Prostate gland (tissue), 2 donors: ENCODE results near the gene SLC38A8. TPM values are rescaled to one million over a fixed set of nuclear protein-coding genes. Genes with fewer than 3 reads are reported as not detected.

Source experiments
- DNase-seq: peaks from one replicate; pipeline ENCODE4 v3.0.0-alpha.2; 2019; ENCODE audit warnings: low spot score
- H3K27ac ChIP-seq, 2 donors: fragments of 200-600 bp; sonication (generic); 2 replicates each; pipeline ENCODE4 v1.5.1; 2017 to 2019
- H3K27me3 ChIP-seq: fragments of 200-600 bp; sonication (generic); replicated peaks from 2 replicates; pipeline ENCODE4 v1.5.1; 2019; ENCODE audit not compliant: insufficient read depth
- H3K36me3 ChIP-seq, 2 donors: fragments of 200-600 bp; sonication (generic); 1 replicate in 1 of 2; 2 replicates in 1 of 2; pipeline versions ENCODE4 v1.5.1 to v1.8.1; 2017 to 2019
- H3K4me1 ChIP-seq: fragments of 200-600 bp; sonication (generic); replicated peaks from 2 replicates; pipeline ENCODE4 v1.5.1; 2019
- H3K4me3 ChIP-seq, 2 donors: fragments of 200-600 bp; sonication (generic); 2 replicates each; pipeline ENCODE4 v1.5.1; 2017 to 2019
- H3K9me3 ChIP-seq: fragments of 200-600 bp; sonication (generic); 2 replicates; pipeline ENCODE4 v1.5.1; 2017
- POLR2A ChIP-seq: fragments of 450-650 bp; IDR thresholded peaks from one replicate; pipeline ENCODE4 v1.6.1; 2016; ENCODE audit warnings: antibody characterized with exemption, mild to moderate bottlenecking
- POLR2AphosphoS5 ChIP-seq: sonication (generic); formaldehyde crosslinking; IDR thresholded peaks from one replicate; pipeline ENCODE4 v1.6.1; 2017; ENCODE audit warnings: antibody characterized with exemption
- whole genome bisulfite sequencing: methylation state at CpG from one replicate; pipeline ENCODE4 v1.1.5; 2018; 5-methylcytosine and 5-hydroxymethylcytosine counted together
- intact Hi-C: fragments of 100-400 bp; cut with DNase I; formaldehyde crosslinking; loops from one replicate; pipeline ENCODE4 v1.14.2; 2022
- total RNA-seq, 2 donors: library from RNA; depleted of rRNA; stranded (reverse); fragments of >200 nt; gene quantifications; one replicate each; pipeline ENCODE4 v1.1.0, GENCODE V29; 2016
- TF ChIP-seq, protein P1 (sequence below), 4 experiments: fragments of 200-600 bp in 2 of 4; fragments of 450-650 bp in 2 of 4; sonication (generic) in 2 of 4; IDR thresholded peaks; 1 replicate in 3 of 4; 2 replicates in 1 of 4; pipeline ENCODE4 v1.5.1; 2016 to 2019; ENCODE audit warnings: antibody characterized with exemption in 4 of 4, mild to moderate bottlenecking in 2 of 4, moderate library complexity in 2 of 4

SLC38A8 gene
- total RNA-seq, 2 donors from 2014 or later, result not detected

GRCh38 chr16:84053237-84053636 is 10.6 kb upstream of the SLC38A8 start:
- no peak for DNase-seq
- intact Hi-C loops, result no loop called here
- TF ChIP-seq POLR2AphosphoS5 (no peak), POLR2A (no peak)
- TF ChIP-seq, protein P1, sequence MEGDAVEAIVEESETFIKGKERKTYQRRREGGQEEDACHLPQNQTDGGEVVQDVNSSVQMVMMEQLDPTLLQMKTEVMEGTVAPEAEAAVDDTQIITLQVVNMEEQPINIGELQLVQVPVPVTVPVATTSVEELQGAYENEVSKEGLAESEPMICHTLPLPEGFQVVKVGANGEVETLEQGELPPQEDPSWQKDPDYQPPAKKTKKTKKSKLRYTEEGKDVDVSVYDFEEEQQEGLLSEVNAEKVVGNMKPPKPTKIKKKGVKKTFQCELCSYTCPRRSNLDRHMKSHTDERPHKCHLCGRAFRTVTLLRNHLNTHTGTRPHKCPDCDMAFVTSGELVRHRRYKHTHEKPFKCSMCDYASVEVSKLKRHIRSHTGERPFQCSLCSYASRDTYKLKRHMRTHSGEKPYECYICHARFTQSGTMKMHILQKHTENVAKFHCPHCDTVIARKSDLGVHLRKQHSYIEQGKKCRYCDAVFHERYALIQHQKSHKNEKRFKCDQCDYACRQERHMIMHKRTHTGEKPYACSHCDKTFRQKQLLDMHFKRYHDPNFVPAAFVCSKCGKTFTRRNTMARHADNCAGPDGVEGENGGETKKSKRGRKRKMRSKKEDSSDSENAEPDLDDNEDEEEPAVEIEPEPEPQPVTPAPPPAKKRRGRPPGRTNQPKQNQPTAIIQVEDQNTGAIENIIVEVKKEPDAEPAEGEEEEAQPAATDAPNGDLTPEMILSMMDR (IDR thresholded peaks at IDR 0.05), result no peak
- Histone ChIP-seq H3K4me1 (no peaks in the 10 kb centered on the region), H3K9me3 (no peaks in the 10 kb centered on the region), H3K27me3 (no peaks in the 10 kb centered on the region), H3K27ac (no peak overlapping the region), H3K36me3 (peaks cover 12 to 19% of the 10 kb centered on the region in 2 donors), H3K4me3 (no peak overlapping the region)
- 91% methylated on average over 13 of the region's 13 CpGs for WGBS

DNA sequence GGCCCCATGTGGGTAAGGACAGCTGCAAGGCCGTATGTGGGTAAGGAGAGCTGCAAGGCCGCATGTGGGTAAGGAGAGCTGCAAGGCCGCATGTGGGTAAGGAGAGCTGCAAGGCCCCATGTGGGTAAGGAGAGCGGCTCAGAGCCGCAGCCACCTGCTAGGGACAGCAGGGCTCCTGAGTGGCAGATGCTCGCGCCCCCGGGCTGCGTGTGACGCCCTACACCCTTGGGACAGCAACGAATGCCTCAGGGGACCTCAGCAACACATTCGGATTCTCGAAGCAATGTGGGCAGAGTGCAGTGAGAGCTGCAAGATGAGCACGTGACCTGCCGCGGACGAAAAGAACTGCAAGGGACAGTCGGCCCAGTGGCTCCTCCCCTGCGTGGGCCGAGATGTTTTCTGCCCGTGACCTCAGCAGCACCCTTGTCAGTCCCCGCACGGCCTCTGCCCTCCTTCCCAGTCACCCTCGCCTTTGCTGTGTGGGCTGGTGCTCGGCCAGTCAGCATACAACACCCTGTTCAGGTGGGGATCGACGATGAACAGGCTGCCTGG is 9.6 kb upstream of the SLC38A8 start:
- 90% methylated on average over 27 of the region's 27 CpGs for WGBS

DNA sequence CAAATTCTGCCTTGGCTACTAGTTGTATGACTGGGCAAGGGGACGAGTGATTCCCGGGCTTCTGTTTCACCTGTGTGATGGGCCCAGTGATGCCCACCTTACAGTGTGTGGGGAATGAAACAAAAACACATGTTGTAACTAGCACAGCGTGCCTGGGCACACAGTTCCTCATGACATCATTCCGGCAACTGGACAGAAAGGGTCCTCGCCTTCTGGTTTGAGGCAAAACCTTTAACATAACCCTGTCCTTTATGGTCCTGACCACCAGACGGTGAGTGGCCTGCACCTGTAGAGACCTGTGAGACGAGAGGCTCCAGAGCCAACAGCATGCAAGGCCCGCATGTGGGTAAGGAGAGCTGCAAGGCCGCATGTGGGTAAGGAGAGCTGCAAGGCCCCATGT is 7.7 kb upstream of the SLC38A8 start:
- no peaks in the 10 kb centered on the region for H3K9me3 ChIP-seq
- intact Hi-C loops, result no loop called here
- H3K27me3 ChIP-seq, result no peaks in the 10 kb centered on the region
- WGBS, result 94% methylated on average over 9 of the region's 9 CpGs
- H3K4me1 ChIP-seq, result no peaks in the 10 kb centered on the region
- no peak overlapping the region for H3K27ac ChIP-seq
- no peak overlapping the region for H3K4me3 ChIP-seq
- TF ChIP-seq, protein P1 (IDR thresholded peaks at IDR 0.05), result no peak
- TF ChIP-seq POLR2A (no peak), POLR2AphosphoS5 (no peak)
- H3K36me3 ChIP-seq, result peaks cover 6 to 19% of the 10 kb centered on the region in 2 donors
- DNase-seq, result no peak

More for the DNA sequence above, 9.6 kb upstream of the SLC38A8 start:
- H3K27me3 ChIP-seq, result no peaks in the 10 kb centered on the region
- H3K36me3 ChIP-seq, result peaks cover 7 to 19% of the 10 kb centered on the region in 2 donors
- no peaks in the 10 kb centered on the region for H3K9me3 ChIP-seq
- H3K27ac ChIP-seq, result no peak overlapping the region
- no peak for DNase-seq
- TF ChIP-seq POLR2AphosphoS5 (no peak), POLR2A (no peak)
- TF ChIP-seq, protein P1 (IDR thresholded peaks at IDR 0.05), result no peak
- no peaks in the 10 kb centered on the region for H3K4me1 ChIP-seq
- no peak overlapping the region for H3K4me3 ChIP-seq
- intact Hi-C loops, result no loop called here

- intact Hi-C loops, result no loop called here
- H3K4me3 ChIP-seq, result no peak overlapping the region
- no peaks in the 10 kb centered on the region for H3K9me3 ChIP-seq
- no peak overlapping the region for H3K27ac ChIP-seq
- 77% methylated on average over 12 of the region's 13 CpGs for WGBS
- H3K36me3 ChIP-seq, result peaks cover 6 to 14% of the 10 kb centered on the region in 2 donors
- H3K4me1 ChIP-seq, result no peaks in the 10 kb centered on the region
- DNase-seq, result no peak
- no peaks in the 10 kb centered on the region for H3K27me3 ChIP-seq
- TF ChIP-seq, protein P1 (IDR thresholded peaks at IDR 0.05), result no peak
- TF ChIP-seq POLR2AphosphoS5 (no peak), POLR2A (no peak)
Observed at GRCh38 chr16:84049403-84050060, 6.9 kb upstream of the SLC38A8 start.

GRCh38 chr16:84048871-84049270 is 6.3 kb upstream of the SLC38A8 start:
- Histone ChIP-seq H3K27me3 (no peaks in the 10 kb centered on the region), H3K27ac (no peak overlapping the region), H3K4me1 (no peaks in the 10 kb centered on the region), H3K4me3 (no peak overlapping the region), H3K9me3 (no peaks in the 10 kb centered on the region), H3K36me3 (peaks cover 0 to 7% of the 10 kb centered on the region in 2 donors)
- TF ChIP-seq, protein P1 (IDR thresholded peaks at IDR 0.05), result no peak
- TF ChIP-seq POLR2AphosphoS5, result no peak
- 94% methylated on average over 13 of the region's 13 CpGs for WGBS
- no peak for DNase-seq
- intact Hi-C loops, result no loop called here
